ENCODE data around the gene DDR1.

Gene DDR1

DNA sequence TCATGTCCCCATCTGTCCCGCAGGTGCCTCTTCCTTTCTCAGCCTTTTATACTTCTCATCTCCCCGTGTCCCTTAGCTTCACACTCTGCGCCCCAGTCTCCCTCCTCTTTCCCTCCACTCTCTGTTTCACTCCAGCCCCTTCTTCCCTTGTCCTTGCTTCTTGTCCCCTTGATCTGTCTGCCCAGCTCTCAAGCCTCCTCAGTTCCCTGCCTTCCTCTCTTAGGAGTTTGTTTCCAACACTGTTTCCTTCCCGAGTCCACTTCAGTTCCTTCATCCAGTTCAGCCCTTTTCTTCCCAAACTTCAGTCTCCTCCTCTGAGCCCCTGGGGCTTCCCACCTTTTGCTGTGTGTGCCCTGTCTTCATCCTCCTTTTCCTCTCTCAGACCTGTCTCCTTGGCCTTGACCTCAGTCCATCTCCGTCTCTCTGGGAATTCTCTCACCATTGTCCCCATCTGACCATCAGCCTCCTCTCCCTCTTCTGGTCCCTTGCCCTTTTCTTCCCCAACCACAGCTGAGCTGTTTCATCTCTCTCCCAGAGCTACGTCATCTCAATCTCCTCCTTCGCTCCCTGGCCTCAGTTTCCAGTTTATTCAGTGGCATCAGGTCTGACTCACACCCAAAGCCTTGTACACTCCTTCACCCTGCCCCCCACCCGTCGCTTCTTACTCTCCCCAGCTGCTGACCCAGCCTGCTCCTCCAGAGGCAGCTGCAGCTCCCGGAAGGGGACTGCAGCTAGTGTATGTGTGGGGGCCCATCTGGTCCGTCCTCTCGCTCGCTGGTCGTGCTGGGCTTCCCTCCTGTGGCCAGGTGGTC, 2.7 kb upstream of the DDR1 start:
- no peak for DNase-seq

DNA sequence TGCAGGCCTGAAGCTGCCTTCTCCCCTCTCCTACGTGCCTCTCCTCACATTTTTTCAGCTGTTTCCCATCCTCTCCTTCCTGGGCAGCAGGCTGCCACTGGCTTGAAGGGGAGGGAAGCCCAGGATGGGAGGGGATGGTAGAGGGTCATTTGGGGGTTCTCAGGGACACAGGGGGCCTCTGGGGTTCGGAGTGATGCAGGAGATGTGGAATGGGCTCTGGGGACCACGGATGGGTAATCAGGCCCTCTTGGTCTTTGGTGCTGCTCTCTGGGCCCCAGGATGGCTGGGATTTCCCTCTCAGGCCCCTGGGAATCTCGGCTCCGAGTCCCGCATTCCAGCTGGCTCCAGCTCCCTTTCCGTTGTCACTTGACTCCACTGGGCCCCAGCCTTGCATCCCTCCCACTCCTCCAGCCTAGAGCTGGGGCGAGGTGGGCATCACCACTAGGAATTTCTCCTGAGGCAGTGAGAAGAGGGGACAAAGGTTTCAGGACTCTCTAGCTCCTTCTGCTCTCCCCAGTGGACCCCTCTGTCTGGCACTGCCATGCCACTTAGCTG, 2.0 kb upstream of the DDR1 start:
- DNase-seq = no peak

DNA sequence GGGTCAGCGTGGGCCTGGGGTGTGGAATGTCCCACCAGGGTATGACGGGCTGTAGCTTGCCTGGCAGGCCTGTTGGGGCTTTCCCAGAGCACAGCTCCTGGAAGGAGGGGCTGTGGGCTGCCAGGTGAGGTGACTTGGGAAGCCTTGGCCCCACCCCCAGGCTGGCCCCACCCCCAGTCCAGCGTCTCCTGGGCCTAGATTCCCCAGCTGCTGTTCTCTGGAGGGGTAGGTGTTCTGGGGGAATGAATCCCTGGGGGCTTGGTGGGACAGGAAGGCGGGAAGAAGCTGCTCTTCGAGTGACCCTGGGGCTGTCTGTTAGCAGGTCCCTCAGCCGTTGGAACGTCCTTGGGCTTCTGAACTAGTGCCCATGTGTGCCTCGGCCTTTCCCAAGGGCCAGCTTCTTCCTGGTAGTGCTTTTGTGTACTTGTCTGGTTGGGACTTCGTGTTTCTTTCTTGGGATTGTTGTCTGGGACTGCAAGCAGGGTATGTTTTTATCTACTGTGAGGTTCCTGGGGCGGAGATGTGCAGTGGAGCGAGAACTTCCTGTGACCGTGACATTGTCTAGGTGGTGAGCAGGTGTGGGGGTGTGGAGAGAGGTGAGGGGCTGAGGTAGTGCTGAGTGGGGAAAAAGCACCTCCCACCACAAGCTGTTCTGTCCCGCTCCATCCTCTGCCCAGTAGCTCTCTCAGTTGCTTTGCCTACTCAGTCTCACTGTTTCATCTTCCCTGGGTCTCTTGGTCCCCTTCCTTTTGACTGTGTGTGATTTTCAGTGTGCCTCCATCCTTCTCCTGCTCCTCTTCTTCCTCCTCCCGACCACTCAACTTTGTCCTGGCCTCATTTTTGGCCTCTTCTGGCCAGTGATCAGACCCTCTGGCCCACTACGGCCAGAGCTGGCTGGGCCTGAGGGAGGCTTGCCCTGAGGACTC, 1.3 kb upstream of the DDR1 start:
- DNase-seq = no peak

DNA sequence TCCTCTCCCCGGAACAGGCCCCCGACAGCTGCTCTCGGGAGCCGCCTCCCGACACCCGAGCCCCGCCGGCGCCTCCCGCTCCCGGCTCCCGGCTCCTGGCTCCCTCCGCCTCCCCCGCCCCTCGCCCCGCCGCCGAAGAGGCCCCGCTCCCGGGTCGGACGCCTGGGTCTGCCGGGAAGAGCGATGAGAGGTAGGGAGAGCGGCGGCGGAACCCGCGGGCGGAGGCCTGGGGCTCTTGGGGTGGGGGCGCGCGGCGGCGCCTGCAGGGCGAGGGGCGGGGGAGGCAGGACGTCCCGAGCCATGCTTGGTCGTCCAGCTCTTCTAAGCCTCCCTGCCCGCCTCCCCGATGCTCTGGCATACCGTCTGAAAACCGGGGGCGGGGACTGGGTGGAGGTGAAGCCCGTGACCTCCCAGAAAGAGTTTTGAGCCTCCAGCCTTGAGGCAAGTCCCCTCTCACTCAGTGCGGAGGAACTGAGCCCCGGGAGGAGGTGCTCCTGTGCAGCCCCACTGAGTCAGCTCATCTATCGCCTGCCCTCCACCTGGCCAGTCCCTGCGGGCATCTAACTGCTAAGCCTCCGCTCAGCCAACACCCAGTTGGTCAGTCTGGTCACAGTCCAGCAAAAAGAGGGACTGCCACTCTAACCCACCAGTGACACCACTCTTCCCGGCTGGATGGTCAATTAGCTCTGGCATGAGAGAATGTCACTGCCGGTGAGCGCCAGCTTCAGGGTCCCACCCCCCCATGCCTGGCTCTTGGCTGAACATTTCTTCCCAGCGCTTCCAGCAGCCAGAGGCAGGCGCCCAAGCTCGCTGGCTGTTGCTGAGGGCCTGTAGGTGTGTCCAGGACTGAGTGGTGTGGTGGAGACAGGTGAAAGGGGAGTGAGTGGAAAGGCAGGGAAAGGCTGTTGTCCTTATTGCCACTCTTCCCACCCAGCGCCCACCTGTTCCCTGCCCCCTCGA, 482 bp downstream of the DDR1 start:
- DNase-seq = no peak

DNA sequence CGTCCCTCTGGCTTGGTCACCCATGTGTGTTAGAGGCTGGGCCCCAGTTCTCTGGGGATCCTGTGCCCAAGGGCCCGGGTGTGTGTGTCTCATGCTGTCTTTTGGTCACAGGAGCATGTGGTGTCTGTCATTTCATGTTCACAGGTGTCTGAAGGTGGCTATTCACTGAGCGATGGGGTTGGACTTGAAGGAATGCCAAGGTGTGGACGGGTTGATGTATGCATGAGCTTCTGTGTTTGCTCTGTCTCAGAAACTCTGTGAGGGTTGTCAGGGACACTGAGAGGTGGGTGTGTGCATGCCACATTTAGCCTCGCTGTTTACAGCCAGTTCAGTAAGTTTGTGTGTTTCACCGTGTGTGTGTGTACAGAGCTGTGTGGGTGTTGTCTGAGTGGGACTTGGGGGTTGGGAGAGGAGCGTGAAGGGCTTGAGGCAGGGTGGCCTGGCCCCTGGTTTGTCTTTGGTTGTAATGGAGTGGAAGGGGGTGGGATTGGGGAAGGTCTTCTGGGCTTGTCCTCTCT, 1.2 kb downstream of the DDR1 start:
- DNase-seq = no peak

DNA sequence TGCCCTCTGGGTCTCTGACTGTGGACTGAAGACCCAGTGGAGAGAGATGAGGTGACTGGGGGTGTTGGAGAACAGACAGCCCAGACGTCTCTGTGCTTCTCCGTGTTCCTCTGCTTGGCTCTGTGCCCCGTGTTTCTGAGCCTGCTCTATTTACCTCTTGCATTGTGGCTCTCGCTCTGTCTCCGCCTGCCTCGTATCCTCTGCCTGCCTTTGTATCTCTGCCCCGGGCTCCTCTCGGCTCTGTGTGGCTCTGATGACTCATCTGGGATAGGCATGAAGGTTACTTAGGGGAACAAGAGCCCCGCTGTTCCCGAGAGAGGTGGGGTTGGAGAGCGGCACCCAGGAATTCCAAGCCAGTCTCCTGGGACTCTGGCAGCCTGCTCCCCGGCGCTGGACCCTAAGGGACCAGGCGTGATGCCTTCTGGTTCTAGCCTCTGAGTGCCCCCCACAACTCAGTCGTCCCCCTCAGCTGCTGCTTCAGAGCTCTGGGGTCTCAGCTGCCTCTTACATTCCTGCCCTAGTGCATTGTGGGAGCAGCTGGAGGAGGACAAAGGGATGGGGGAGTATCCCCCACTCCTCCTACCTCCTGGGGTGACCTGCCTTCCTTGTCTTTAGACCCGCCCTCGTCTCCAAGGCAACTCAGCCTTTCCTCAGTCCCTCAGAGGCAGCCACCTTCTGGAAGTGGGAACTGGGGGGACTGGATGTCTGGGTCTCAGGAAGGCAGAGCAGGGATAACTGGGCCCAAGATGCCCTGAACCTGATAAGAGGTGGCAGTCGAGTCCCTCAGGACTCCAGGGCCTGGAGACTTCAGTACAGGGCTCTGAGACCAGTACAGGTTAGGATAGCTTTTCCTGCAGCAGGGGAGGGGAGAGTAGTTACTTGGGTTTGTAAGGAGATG, 1.9 kb downstream of the DDR1 start:
- no peak for DNase-seq

DNA sequence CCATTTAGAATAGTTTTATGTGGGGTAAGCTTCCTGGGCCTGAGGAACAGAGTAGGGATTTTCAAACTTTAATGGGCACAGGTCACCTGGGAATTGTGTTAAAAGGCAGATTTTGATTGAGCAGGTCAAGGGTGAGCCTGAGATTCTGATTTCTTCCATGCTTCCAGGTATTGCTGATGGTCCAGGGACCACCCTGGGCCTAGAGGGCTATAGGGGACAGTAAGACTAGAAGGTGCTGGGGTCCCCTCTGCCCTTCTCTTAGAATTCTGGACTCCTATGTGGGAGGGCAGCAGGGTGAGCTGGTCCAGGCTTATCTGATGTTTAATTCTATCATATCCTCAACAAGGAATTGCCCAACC, 2.6 kb downstream of the DDR1 start:
- no peak for DNase-seq

DNA sequence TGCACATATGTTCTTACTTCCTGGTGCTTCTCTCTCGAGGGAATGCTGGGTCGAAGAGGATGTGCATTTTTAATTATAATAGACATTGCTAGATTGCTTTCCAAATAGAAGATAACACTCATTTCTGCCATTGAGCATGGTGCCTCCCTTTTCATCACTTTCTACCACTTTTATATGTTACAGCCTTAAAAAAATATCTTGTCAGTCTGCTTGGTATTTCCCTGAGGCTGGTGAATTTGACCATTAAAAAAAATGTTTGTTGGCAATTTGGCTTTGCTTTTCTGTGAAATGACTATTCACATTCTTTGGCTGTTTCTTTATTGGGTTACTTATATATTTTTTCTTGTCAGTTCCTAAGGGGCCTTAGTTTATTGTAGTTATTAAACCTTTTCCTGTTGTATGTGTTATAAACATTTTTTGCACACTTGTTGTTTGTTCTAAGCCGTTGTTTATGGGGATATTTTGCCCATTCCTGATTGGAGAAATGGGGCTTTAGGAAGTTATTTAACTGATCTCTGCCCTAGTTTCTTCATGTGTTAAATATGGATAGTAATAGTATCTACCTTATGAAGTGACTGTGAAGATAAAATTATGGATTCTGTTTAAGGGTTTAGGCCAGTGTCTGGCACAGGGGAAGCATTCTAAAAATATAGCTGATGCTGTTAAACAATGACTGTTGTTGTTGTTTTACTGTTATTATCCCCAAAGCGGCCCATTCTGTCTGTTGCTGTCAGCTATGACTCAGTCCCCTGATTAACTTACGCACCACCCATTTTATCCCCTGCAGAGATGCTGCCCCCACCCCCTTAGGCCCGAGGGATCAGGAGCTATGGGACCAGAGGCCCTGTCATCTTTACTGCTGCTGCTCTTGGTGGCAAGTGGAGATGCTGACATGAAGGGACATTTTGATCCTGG, 3.8 kb downstream of the DDR1 start:
- no peak for DNase-seq

DNA sequence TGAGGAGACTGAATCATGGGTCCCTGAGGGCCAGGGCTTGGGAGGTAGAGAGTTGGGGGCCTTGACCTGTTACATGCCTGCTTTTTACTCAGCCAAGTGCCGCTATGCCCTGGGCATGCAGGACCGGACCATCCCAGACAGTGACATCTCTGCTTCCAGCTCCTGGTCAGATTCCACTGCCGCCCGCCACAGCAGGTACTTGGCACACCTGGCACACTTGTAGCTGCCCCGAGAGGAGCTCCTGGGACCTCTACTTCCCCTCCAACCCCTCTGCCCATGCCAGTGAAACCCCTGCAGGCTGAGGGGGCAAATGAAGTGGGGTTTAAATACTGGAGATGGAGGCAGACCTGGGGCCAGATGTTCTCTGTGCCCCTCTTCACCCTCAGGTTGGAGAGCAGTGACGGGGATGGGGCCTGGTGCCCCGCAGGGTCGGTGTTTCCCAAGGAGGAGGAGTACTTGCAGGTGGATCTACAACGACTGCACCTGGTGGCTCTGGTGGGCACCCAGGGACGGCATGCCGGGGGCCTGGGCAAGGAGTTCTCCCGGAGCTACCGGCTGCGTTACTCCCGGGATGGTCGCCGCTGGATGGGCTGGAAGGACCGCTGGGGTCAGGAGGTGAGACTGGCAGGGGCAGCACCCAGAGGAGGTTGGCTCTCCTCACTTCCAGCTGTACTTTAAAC, 4.6 kb downstream of the DDR1 start:
- no peak for DNase-seq

DNA sequence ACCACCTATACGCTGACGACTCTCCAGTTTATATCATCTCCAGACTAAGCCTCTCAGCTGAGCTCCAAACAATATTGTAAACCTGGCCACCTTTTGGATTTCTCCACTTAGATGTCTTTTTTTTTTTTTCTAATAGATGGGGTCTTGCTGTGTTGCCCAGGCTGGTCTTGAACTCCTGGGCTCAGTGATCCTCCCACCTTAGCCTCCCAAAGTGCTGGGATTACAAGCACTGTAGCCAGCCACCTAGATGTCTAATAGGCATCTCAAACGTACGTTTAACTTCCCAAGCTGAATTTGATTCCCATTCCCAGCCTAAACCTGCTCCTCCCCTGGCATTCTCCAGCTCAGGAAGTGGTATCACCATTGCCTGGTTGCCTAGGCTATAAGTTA, 5.2 kb downstream of the DDR1 start:
- no peak for DNase-seq

DNA sequence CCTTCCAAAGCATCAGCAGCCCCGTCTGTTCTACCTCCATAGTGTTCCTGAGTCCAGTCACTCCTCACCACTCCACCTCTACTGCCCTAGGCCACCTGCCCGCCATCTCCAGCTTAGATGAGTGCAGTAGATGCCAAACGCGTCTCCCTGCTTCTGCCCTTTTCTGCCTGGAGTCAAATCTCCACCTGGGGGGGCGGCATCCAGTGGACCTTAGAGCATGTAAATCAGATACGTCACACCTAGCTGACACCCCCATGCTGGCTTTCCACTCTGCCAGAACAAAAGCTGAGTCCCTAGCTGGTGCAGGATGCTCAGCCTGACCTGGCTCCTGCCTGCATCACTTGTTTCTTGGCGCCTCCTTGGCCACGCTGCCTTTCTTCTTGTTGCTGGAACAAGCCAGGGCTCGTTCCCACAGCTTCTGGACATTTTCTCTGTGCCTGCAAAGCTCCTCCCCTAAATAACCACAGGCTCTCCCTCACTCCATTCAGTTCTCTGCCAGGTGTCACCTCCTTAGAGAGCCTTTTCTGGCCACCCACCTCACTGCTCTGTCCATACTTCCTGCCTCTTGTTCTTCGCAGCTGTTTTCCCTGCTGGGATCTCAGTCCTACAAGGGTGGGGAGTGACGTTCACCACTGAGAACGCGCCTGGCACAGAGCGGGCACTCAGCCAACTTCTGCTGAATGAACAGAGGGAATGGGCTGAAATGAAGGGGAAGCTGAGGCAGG, 5.8 kb downstream of the DDR1 start:
- DNase-seq = no peak

DNA sequence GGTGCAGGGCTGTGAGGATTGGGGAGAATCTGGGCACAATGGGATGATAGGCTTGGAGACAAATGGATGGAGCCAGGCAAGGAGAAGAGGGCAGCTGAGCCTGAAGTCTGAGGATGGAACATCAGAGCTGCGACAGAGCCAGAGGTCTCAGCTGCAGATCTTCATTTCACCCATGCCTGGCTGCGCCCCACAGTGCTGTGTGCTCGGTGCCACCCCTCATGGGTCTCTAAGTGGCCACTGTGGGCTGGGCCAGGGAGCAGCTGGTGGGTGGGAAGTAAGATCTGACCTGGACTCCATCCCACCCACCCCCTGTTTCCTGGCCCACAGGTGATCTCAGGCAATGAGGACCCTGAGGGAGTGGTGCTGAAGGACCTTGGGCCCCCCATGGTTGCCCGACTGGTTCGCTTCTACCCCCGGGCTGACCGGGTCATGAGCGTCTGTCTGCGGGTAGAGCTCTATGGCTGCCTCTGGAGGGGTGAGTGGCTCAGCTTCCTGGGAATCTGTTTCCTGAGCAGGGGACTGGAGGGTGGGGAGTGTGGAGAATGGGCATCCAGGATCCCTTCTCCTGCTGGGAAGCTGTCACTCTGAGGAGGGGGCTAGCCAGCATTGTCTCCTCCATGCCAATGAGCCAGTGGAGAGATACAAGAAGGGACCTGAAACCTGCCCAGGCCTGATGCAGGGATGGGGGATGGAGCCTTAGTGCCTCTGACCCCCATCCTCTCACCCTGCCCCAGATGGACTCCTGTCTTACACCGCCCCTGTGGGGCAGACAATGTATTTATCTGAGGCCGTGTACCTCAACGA, 6.5 kb downstream of the DDR1 start:
- DNase-seq = no peak

DNA sequence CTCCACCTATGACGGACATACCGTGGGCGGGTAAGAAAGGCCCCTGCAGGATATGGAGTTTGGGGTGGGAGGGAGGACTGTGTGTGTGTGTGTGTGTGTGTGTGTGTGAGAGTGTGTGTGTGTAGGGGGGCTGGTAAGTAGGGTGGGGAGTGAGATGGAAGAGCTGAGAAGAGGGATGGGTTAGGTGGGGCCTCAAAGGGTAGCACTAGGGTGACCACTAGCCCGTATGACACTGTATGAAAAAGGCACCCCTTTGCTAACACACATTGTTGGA, 7.1 kb downstream of the DDR1 start:
- DNase-seq = no peak

DNA sequence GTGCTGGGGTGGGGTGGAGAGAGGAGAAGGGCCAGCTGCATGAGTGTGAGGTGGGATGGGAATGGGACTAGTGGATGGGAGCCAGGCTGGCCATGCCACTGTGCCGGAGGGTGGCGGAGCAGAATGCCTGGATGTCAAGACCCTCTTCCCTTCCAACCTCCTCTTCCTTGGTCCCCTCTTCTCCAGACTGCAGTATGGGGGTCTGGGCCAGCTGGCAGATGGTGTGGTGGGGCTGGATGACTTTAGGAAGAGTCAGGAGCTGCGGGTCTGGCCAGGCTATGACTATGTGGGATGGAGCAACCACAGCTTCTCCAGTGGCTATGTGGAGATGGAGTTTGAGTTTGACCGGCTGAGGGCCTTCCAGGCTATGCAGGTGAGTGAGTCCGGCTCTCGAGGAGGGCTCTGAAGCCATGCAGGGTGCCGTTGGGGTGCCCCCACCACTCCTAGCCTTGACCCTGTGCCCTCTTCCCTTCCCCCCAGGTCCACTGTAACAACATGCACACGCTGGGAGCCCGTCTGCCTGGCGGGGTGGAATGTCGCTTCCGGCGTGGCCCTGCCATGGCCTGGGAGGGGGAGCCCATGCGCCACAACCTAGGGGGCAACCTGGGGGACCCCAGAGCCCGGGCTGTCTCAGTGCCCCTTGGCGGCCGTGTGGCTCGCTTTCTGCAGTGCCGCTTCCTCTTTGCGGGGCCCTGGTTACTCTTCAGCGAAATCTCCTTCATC, 7.7 kb downstream of the DDR1 start:
- no peak for DNase-seq

DNA sequence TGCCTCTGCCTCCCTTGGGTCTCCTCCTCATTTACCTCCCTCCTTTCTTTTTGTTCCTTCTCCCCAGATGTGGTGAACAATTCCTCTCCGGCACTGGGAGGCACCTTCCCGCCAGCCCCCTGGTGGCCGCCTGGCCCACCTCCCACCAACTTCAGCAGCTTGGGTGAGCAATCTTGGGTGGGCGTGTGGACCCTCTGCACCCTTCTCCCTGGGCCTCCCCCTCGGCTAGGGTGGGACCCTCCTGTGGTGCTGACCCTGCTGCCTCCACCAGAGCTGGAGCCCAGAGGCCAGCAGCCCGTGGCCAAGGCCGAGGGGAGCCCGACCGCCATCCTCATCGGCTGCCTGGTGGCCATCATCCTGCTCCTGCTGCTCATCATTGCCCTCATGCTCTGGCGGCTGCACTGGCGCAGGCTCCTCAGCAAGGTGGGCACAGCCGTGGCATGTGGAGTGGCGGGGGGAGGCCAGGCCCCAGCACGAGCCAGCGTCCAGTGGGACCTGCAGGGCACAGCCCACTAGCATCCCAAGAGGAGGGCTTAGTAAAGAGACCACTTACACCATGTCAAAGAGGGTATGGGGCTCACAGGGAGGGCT, 8.8 kb downstream of the DDR1 start:
- no peak for DNase-seq

DNA sequence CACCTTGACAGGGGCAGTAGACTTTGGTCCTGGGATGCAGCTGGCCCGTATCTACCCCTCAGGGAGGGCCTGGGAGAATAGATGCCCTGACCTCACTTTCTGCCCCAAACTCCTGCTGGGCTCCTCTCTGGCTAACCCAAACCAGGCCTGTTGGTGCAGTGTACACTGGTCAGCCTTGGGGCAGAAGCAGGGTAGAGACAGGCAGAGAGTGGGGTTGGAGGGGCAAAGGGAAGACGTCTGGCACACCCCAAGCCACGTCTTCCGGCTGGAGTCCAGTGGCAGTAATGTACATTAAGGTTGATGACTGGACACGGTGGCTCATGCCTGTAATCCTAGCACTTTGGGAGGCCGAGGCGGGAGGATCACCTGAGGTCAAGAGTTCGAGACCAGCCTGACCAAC, 9.3 kb downstream of the DDR1 start:
- no peak for DNase-seq

DNA sequence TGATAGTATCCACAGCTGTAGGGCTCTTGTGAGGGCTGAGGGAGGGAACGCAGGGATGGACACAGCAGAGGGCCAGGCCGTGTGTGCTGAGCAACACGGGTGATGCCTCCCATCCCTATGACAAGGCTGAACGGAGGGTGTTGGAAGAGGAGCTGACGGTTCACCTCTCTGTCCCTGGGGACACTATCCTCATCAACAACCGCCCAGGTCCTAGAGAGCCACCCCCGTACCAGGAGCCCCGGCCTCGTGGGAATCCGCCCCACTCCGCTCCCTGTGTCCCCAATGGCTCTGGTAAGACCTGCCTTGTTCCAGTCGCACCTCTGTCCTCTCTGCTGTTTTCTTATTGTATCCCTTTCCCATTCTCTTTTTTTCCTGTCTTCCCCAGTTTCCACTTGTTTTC, 10.1 kb downstream of the DDR1 start:
- DNase-seq = no peak
